Erythroblast (primary cell): ENCODE data around the gene MTMR8.

Experiments used
- GATA1 ChIP-seq: IDR thresholded peaks from 2 replicates; pipeline ENCODE4 v1.6.1; 2011; ENCODE audit warnings: low read depth, mild to moderate bottlenecking, control low read depth, low read length, moderate library complexity
- POLR2A ChIP-seq: IDR thresholded peaks from 2 replicates; pipeline ENCODE4 v1.6.1; 2011; ENCODE audit warnings: mild to moderate bottlenecking, low read length

GRCh38 chrX:64352081-64352480, 43.2 kb downstream of the MTMR8 start:
- TF ChIP-seq POLR2A = no peak
- TF ChIP-seq GATA1 = no peak
